Mesothelial cell of epicardium (in vitro differentiated cells): ENCODE results near the gene BDH1. TPM values are rescaled to one million over a fixed set of nuclear protein-coding genes. Genes with fewer than 3 reads are reported as not detected.
"Not testable (repeated sequence)": the region's sequence is repeated elsewhere in the genome, so short reads cannot be mapped to it uniquely, and the experiment has no call there.

Source experiments
- DNase-seq, 2 experiments: peaks; one replicate each; pipeline ENCODE4 v3.0.0; 2021; ENCODE audit warnings: low spot score in 2 of 2; ENCODE audit not compliant: unreplicated experiment in 2 of 2
- H3K27ac Mint-ChIP-seq: 2 replicates; pipeline ENCODE4 v1.8.0; 2021; ENCODE audit warnings: mixed read lengths
- H3K27me3 Mint-ChIP-seq: 2 replicates; pipeline ENCODE4 v1.8.0; 2021; ENCODE audit warnings: low read depth, mixed read lengths
- H3K36me3 Mint-ChIP-seq: 2 replicates; pipeline ENCODE4 v1.8.0; 2021; ENCODE audit warnings: mixed read lengths
- H3K4me1 Mint-ChIP-seq: 2 replicates; pipeline ENCODE4 v1.8.0; 2021; ENCODE audit warnings: mixed read lengths
- H3K4me3 Mint-ChIP-seq: 2 replicates; pipeline ENCODE4 v1.8.0; 2021; ENCODE audit warnings: mild to moderate bottlenecking, moderate library complexity, mixed read lengths
- H3K9me3 Mint-ChIP-seq: 2 replicates; pipeline ENCODE4 v1.8.0; 2021; ENCODE audit warnings: mixed read lengths
- CTCF ChIP-seq: fragments of 200-600 bp; sonication (generic); IDR thresholded peaks from one replicate; pipeline ENCODE4 v1.5.0; 2021; ENCODE audit warnings: antibody characterized with exemption; ENCODE audit not compliant: unreplicated experiment
- total RNA-seq: library from RNA; stranded (reverse); gene quantifications from 3 replicates; pipeline ENCODE4 v1.2.1, GENCODE V29; 2021

Gene BDH1
- total RNA-seq, 1 donor from 2014 or later = 14.0 TPM

DNA sequence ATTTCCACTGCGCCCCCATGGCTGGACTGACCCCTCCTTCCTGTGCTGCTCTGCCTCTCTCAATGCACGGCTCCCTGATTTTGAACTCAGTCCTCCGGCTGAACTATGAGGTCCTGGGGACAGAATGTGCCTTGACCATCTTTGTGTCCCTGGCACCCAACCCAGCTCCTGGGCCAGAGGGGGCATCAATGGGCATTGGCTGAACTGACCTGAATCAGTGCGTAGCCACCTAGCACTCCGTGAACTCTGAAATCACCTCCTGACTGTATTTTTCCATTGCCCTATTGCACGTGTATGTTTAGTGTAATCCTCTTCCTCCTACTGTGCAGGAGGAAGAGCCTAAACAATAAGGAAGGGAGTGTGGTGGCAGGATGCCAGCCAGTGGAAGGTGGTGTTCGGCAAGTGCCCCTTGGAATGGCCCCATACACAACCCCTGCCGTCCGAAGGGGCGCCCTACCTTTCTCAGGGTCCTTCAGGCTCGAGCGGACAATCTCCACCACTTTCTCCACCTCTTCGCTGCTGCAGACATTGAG is 33.5 kb downstream of the BDH1 start:
- H3K27ac Mint-ChIP-seq = no peak overlapping the region
- H3K27me3 Mint-ChIP-seq = no peaks in the 10 kb centered on the region
- no peak overlapping the region for H3K4me3 Mint-ChIP-seq
- no peaks in the 10 kb centered on the region for H3K36me3 Mint-ChIP-seq
- no peak for TF ChIP-seq CTCF
- DNase-seq = no peak
- H3K9me3 Mint-ChIP-seq = no peaks in the 10 kb centered on the region
- no peaks in the 10 kb centered on the region for H3K4me1 Mint-ChIP-seq

GRCh38 chr3:197521277-197522182 is 34.2 kb downstream of the BDH1 start:
- TF ChIP-seq CTCF = no peak
- H3K4me1 Mint-ChIP-seq = peaks cover 2% of the 10 kb centered on the region
- H3K9me3 Mint-ChIP-seq = no peaks in the 10 kb centered on the region
- DNase-seq = no peak
- H3K4me3 Mint-ChIP-seq = no peak overlapping the region
- no peaks in the 10 kb centered on the region for H3K36me3 Mint-ChIP-seq
- H3K27ac Mint-ChIP-seq = no peak overlapping the region
- H3K27me3 Mint-ChIP-seq = no peaks in the 10 kb centered on the region

DNA sequence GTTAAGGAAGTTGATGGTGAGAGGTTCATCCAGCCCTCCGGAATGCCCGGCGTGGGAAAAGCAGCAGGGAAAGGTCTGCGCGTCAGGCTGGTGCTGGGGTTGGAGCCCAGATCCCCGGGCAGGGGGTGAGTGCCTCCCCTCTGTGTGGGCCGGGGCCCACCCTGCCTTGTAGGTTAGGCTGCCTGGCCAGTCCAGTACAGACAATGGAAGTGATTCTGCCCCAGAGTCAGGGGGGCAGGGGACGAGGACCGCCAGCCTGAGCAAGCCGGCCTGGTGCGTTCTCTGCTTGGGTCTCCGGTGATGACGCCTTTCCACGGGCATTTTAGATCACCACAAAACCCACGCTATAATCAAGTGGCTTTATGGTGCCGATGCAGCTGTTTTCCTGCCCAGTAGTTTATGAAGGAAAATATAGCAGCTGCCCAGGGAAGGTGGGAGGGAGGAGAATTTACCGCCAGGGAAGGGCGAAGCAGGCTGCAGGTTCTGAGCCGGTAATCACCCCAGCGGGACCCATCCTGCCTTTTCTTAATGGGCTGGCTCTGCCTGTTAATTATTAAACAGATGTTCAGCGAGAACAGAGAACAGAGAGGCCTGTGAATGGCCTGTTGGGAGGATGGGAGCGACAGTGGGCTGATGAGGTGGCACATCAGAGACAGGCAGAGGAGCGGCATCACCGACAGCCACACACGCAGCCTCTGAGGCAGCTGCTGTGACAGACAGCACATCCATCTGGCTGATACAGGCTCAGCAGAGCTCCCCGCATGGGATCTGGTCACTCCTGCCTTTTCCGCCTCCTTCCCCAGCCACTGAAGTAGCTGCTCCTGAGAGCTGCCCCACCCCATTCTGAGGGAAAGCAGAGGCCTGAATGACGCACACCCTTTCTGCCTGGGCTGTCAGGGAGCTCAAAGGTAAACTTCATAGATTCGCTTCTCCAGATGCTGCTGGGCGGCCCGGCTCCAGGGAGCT is 35.2 kb downstream of the BDH1 start:
- TF ChIP-seq CTCF = no peak
- Mint-ChIP-seq H3K27me3 (no peaks in the 10 kb centered on the region), H3K4me1 (peaks cover 4% of the 10 kb centered on the region), H3K36me3 (no peaks in the 10 kb centered on the region), H3K9me3 (no peaks in the 10 kb centered on the region), H3K4me3 (no peak overlapping the region), H3K27ac (no peak overlapping the region)
- DNase-seq = no peak

DNA sequence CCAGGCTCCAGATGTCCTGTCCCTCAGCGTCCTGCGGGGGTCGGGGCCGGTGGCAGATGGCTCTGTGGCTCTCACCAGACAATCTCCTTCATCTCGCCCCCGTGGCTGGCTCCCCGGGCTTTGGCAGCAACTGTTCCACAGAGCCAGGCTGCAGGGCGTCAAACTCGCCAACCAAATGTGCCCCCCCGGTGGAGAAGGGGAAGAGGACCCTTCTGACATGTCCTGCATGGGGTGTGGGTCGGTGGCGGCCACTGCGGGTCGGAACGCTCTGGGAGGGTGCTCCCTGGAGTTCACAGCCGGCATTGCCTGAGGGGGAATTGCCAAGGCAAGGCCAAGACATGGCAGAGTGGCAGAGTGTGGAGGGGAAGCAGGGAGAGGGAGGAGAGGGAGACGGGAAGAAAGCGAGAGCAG is 36.0 kb downstream of the BDH1 start:
- Mint-ChIP-seq H3K4me1 (peaks cover 4% of the 10 kb centered on the region), H3K4me3 (no peak overlapping the region), H3K9me3 (no peaks in the 10 kb centered on the region), H3K27ac (no peak overlapping the region), H3K27me3 (no peaks in the 10 kb centered on the region), H3K36me3 (no peaks in the 10 kb centered on the region)
- DNase-seq = no peak
- TF ChIP-seq CTCF = no peak

DNA sequence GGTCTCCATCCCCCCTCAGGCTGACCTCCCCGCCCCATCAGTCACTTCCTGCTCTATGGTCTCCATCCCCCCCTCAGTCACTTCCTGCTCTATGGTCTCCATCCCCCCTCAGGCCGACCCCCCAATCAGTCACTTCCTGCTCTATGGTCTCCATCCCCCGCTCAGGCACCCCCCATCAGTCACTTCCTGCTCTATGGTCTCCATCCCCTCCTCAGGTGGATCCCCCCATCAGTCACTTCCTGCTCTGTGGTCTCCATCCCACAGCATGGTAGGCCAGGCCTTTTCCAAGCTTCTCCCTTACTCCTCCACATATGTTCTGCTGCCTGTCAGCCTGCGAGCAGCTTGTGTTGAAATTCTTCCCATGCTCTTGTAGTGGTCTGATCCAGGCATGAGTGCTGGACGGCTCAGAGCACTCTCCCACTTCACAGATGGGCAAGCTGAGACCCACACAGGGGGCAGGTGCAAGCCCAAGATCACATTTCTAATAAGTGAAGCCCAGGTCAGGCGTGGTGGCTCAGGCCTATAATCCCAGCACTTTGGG is 36.8 kb downstream of the BDH1 start:
- peak overlapping the region; percentile 22 for H3K27ac Mint-ChIP-seq
- no peaks in the 10 kb centered on the region for H3K27me3 Mint-ChIP-seq
- DNase-seq = no peak
- no peaks in the 10 kb centered on the region for H3K9me3 Mint-ChIP-seq
- peaks cover 4% of the 10 kb centered on the region for H3K4me1 Mint-ChIP-seq
- no peaks in the 10 kb centered on the region for H3K36me3 Mint-ChIP-seq
- H3K4me3 Mint-ChIP-seq = no peak overlapping the region
- TF ChIP-seq CTCF = no peak

DNA sequence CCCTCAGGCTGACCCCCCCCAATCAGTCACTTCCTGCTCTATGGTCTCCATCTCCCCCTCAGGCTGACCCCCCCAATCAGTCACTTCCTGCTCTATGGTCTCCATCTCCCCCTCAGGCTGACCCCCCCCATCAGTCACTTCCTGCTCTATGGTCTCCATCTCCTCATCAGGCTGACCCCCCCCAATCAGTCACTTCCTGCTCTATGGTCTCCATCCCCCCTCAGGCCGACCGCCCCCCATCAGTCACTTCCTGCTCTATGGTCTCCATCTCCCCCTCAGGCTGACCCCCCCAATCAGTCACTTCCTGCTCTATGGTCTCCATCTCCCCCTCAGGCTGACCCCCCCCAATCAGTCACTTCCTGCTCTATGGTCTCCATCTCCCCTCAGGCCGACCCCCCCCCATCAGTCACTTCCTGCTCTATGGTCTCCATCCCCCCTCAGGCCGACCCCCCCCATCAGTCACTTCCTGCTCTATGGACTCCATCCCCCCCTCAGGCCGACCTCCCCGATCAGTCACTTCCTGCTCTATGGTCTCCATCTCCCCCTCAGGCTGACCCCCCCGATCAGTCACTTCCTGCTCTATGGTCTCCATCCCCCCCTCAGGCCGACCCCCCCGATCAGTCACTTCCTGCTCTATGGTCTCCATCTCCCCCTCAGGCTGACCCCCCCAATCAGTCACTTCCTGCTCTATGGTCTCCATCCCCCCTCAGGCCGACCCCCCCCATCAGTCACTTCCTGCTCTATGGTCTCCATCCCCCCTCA is 37.7 kb downstream of the BDH1 start:
- H3K4me3 Mint-ChIP-seq, H3K27ac Mint-ChIP-seq, H3K36me3 Mint-ChIP-seq, H3K27me3 Mint-ChIP-seq, DNase-seq, H3K9me3 Mint-ChIP-seq, H3K4me1 Mint-ChIP-seq: not testable (repeated sequence)

- not testable (repeated sequence) for H3K9me3 Mint-ChIP-seq, DNase-seq, H3K27ac Mint-ChIP-seq, H3K4me3 Mint-ChIP-seq, H3K27me3 Mint-ChIP-seq, H3K4me1 Mint-ChIP-seq, H3K36me3 Mint-ChIP-seq
These were observed 38.7 kb downstream of the BDH1 start for GRCh38 chr3:197516890-197517606.
